Activated CD8-positive, alpha-beta memory T cell treated with anti-CD3 and anti-CD28 coated beads for 24 hours (primary cell): ENCODE results near the gene TMEM120A.

Source experiments
- DNase-seq: peaks from one replicate; pipeline ENCODE4 v3.0.0-alpha.2; 2020

The TMEM120A gene

GRCh38 chr7:75980430-75981202 lies 13.8 kb downstream of the TMEM120A start:
- no peak for DNase-seq

- no peak for DNase-seq
These were observed 14.5 kb downstream of the TMEM120A start for GRCh38 chr7:75979759-75980429.

- DNase-seq = no peak
These were observed 16.7 kb downstream of the TMEM120A start for GRCh38 chr7:75977743-75978142.

- no peak for DNase-seq
These were observed 22.2 kb downstream of the TMEM120A start for GRCh38 chr7:75971961-75972763.

DNA sequence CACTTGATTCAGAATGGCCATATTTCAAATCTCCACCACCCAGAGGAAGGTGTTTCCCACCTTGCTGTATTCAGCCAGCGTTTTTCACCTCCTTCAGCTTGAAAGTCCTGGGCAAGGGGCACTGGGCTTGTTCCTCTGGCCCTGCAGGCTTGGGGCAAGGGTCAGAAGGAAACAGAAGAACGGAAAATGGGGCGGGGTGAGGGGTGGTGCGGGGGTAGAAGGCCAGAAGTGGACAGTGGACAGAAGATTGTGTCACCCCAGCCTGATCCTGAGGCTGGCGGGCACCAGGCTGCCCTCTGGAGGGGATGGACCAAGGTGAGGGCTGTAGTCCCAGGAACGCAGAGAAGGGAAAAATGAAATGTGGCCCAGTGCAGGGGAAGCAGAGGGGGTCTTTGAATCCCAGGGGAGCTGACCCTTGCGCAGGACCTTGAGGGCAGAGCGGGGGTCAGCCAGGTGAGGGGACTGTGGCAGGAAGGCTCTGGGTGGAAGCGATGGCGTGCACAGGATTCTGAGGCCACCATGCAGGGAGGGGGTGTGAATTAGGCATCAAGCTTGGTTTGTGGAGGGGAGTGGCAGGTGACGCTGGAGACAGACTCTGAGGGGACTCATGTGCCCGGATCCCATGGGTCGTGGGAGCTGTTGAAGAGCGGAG lies 23.0 kb downstream of the TMEM120A start:
- no peak for DNase-seq

DNA sequence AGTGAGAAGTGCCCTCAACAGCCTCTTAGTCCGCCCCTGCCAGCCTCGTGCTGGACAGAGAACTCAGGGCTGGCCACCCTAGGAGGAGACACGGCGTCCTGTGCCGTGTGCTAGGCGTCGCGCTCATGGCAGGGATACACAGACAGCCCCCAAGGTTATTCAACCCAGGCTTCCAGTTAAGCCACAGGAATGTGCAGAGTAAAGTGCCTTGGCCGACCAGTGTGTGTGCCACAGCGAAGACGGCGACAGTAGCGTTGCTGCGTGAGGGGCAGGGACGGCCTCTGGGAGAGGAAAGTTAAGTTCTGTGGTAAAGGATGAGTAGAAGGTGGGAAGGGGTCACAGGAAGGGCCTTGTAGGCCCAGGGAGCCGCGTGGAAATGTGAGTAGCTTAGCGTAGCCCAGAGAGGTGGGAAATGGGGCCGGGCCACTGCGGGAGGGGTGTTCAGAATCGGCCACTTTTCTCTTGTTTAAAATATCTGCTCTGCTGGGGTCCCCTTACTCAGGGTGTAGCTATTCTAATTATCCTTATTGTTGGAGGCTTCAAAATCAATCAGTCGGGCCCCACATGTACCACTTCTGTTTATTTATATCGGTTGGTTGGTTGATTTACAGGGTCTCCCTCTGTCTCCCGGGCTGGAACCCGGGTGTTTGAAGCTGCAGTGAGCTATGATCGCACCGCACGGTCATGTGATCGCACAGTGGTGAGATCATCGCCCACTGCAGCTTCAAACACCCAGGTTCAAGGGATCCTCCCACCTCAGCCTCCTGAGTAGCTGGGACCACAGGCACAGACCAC lies 24.5 kb downstream of the TMEM120A start:
- no peak for DNase-seq

DNA sequence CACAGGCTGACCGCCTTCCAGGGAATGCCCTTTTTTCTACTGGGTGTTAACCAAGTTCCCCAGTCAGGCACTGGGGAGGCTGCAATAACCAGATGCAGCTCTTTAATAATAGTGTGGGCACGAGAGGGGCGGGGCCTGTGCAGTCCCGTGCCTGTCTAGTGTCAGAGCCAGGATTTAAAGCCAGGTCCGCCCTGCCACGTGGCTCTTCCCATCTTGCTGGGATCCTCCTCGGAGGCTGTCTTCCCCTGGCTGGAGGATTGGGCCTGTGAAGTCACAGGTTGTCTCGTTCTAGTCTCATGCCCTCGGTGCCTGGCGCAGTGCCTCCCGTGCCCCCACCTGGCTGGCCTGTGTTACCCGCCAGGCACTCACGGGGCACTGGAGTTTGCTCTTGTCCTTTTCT lies 25.2 kb downstream of the TMEM120A start:
- DNase-seq = no peak

GRCh38 chr7:75968561-75969001 lies 25.8 kb downstream of the TMEM120A start:
- no peak for DNase-seq

- no peak for DNase-seq
These were observed 26.4 kb downstream of the TMEM120A start for GRCh38 chr7:75968012-75968411.

- DNase-seq = no peak
These were observed 26.9 kb downstream of the TMEM120A start for GRCh38 chr7:75967487-75967997.

GRCh38 chr7:75967055-75967454 lies 27.3 kb downstream of the TMEM120A start:
- no peak for DNase-seq

DNA sequence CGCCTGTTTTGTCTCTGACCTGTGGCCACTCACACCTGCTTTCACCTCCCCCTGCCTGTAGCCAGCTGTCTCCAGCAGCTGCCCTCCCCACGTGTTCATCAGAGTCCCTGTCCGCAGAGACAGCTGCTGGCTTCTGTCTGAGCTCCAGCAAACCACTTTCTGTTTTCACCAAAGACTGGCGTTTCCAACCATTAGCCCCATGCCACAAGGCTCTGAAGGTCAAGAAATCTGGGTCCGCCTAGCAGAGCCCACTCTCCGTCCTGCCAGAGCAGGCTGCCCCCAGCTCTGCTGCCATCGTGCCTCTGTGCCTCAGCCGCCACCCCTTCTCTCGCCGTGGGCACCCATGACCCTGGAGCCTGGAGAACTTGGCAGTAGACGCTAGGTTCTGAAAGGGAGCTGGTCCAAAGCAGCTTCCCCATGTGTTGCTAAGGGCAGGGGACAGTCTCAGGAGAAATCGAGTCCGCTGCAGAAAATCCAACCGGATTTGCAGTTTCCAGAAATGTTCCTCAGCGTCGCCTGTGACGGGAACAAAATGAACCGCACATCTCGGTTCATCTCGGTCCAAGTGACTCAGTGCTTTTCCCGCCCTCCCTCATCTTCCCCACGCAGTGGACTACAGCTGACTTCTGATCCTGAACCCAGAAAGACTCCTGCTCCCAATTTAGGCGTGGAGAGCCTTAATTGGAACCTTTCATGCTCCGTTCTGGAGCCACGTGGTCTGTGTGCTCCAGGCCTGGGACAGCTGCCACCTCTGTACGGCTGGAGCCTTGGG lies 28.0 kb downstream of the TMEM120A start:
- no peak for DNase-seq

DNA sequence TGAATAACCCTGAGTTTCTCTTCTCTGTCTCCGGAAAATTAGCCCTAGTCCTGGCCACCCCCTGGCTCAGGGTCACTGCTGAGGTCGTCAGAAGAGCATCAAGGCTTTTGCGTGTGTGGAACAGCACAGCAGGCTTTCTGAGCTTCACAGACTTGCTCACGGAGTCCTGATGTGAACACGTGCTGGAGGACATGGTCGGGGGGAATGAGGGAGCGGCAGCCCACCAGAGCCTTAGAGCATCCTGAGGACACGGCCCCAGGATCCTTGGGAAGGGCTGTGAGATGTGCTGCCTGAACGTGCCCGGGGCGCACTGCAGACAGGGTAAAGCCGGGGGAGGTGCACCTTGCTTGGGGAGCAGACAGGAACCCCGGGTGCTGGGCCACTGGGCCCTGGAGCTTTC lies 28.8 kb downstream of the TMEM120A start:
- no peak for DNase-seq

GRCh38 chr7:75963381-75963995 lies 30.9 kb downstream of the TMEM120A start:
- DNase-seq = no peak

DNA sequence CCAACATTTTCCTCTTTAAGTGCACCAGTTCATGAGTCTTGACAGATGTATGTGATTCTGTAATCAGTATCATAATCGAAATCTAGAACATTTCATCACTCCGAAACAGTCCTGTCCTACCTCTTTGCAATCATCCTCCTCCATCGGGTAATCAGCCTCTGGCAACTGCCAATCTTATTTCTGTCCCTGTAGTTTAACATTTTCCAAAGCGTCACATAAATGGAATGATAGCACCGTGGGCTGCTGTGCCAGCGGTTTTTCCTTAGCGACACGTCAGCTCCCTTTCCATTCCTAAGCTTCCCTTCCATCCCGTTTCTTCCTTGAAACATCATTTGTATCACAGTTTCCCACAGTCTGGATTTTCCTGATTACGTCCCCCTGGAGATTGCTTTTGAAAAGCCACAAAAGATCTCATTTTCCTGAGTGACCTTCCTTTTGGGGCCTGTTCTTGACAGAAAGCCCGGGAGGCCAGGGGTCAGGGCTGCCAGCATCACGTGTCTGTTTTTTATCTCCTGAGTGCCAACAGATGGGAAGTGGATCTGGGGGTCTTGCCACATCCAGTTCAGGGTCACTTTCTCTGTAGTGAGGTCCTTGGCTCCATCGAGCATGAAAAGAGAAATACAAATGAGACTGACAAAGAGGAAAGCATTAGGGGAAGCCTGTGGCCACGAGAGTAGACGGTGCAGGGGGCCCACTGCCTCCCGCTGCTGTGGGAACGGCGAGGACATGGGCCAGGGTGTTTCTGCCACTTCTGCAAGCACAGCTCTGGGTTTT lies 31.6 kb downstream of the TMEM120A start:
- no peak for DNase-seq

DNA sequence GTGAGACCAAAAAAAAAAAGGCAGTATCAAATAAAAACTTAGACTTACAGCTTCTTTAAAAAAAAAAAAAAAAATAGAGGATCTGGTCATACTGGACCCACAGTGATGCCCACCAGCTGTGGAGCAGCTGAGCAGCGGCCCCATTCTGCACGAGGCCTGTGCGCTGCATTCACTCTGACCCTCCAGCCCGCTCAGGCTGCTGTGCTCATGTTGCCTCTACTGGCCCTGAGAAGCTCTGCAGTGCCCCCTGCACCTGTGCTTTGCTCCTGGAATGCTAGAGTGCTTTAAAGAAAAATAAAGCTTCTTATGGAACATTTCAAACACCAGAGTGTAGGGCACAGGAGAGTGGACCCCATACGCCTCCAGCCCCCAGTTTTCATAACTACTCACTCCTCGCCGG lies 33.2 kb downstream of the TMEM120A start:
- no peak for DNase-seq

DNA sequence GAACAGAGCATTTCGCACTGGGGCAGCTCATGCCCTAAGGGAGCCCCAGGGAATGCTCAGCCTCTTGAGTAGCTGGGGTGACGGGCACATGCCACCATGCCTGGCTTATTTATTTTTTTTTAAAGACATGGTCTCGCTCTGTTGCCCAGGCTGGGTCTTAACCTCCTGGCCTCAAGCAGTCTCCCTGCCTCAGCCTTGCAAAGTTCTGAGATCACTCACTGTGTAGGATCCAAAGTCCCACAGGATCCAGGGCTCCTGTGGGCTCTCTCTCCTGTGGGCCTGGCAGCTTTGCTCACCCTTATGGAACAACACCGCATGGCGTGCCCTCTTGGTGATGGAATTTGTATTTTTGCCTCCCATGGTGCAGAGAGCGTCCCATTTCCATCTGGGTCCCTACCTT lies 34.0 kb downstream of the TMEM120A start:
- DNase-seq = no peak

GRCh38 chr7:75958802-75959543 lies 35.4 kb downstream of the TMEM120A start:
- no peak for DNase-seq
